GM12875 (cell line): ENCODE measurements around the gene FAM20C.

Experiments
- H3K4me3 ChIP-seq: one replicate; pipeline ENCODE4 v1.5.1; 2011; ENCODE audit warnings: low read depth, low read length, control low read depth
- CTCF ChIP-seq: IDR thresholded peaks from 2 replicates; pipeline ENCODE4 v1.5.1; 2011; ENCODE audit warnings: low read depth, mild to moderate bottlenecking, control low read depth, inconsistent platforms, low read length, moderate library complexity, borderline replicate concordance; ENCODE audit not compliant: insufficient read depth

Gene FAM20C

GRCh38 chr7:246451-246850, 54.1 kb downstream of the FAM20C start:
- TF ChIP-seq CTCF, result no peak
- H3K4me3 ChIP-seq, result no peak overlapping the region

GRCh38 chr7:247181-247580, 54.8 kb downstream of the FAM20C start:
- no peak overlapping the region for H3K4me3 ChIP-seq
- TF ChIP-seq CTCF, result no peak

- no peak for TF ChIP-seq CTCF
- no peak overlapping the region for H3K4me3 ChIP-seq
Observed at GRCh38 chr7:247636-248035, 55.3 kb downstream of the FAM20C start.

- H3K4me3 ChIP-seq, result no peak overlapping the region
- TF ChIP-seq CTCF, result no peak
Observed at GRCh38 chr7:248732-249435, 56.5 kb downstream of the FAM20C start.

GRCh38 chr7:249989-250388, 57.6 kb downstream of the FAM20C start:
- H3K4me3 ChIP-seq, result no peak overlapping the region
- TF ChIP-seq CTCF, result no peak

- no peak overlapping the region for H3K4me3 ChIP-seq
- no peak for TF ChIP-seq CTCF
Observed at GRCh38 chr7:250523-250922, 58.2 kb downstream of the FAM20C start.

GRCh38 chr7:251005-251404, 58.6 kb downstream of the FAM20C start:
- H3K4me3 ChIP-seq, result no peak overlapping the region
- TF ChIP-seq CTCF, result no peak
